A172 (cell line): ENCODE data around the gene CNNM4. TPM values are rescaled to one million over a fixed set of nuclear protein-coding genes. Genes with fewer than 3 reads are reported as not detected.

Experiments
- DNase-seq: peaks from one replicate; pipeline ENCODE4 v3.0.0-alpha.2; 2015; ENCODE audit warnings: low spot score
- total RNA-seq: library from RNA; depleted of rRNA; stranded (reverse); fragments of >200 nt; shearing (Covaris generic); gene quantifications from 2 replicates; pipeline ENCODE4 v1.2.3, GENCODE V29; 2014

Gene CNNM4
- total RNA-seq, 1 experiment from 2014 or later, result 4.4 TPM

DNA sequence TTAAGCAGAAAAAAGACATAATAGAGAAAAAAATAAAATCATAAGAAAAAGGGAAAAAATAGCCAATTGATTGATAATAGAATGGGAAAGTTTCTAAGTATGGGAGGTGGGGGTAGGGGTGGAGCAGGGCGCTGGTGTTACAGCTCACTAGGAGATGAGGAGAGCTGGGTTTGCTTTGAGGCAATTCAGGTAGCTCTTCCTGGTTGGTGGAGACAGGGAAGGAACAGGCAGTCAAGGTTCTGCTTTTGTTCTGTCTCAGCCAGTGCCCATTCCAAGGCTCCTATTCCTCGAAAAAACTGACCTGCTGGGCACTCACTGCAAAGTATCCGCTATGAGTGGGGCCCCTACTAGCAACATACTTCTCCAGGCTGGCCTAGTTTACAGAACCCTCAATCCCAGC lies 1.7 kb upstream of the CNNM4 start:
- no peak for DNase-seq

DNA sequence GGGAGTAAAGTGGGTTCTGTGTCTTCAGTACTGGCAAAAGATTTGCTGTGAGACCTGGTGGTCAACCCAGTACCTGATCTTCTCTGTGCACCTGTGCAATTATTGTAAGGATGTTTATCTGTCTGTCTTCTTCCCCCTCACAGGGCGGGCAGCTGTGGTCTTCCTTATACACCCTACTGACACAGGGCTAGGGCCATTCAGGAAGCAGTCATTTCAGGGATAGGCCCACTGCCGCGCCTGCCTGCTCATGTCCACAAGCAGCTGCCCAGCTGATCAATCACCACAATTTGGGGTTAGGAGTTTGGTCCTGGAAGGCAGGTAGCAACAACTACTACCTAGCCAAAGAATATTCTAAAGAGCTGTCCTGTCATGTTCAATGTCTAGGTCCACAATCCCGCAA lies 1.2 kb upstream of the CNNM4 start:
- DNase-seq, result no peak

DNA sequence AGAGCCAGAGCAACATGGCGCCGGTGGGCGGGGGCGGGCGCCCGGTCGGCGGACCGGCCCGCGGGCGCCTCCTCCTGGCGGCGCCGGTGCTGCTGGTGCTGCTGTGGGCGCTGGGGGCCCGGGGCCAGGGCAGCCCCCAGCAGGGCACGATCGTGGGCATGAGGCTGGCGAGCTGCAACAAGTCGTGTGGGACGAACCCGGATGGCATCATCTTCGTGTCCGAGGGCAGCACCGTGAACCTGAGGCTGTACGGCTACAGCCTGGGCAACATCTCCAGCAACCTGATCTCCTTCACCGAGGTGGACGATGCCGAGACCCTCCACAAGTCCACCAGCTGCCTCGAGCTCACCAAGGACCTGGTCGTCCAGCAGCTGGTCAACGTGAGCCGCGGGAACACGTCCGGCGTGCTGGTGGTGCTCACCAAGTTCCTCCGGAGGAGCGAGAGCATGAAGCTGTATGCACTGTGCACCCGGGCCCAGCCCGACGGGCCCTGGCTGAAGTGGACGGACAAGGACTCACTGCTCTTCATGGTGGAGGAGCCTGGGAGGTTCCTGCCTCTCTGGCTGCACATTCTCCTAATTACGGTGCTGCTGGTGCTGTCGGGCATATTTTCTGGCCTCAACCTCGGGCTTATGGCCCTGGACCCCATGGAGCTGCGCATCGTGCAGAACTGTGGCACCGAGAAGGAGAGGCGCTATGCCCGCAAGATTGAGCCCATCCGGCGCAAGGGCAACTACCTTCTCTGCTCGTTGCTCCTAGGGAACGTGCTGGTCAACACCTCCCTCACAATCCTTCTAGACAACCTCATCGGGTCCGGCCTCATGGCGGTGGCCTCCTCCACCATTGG lies 507 bp downstream of the CNNM4 start:
- no peak for DNase-seq

DNA sequence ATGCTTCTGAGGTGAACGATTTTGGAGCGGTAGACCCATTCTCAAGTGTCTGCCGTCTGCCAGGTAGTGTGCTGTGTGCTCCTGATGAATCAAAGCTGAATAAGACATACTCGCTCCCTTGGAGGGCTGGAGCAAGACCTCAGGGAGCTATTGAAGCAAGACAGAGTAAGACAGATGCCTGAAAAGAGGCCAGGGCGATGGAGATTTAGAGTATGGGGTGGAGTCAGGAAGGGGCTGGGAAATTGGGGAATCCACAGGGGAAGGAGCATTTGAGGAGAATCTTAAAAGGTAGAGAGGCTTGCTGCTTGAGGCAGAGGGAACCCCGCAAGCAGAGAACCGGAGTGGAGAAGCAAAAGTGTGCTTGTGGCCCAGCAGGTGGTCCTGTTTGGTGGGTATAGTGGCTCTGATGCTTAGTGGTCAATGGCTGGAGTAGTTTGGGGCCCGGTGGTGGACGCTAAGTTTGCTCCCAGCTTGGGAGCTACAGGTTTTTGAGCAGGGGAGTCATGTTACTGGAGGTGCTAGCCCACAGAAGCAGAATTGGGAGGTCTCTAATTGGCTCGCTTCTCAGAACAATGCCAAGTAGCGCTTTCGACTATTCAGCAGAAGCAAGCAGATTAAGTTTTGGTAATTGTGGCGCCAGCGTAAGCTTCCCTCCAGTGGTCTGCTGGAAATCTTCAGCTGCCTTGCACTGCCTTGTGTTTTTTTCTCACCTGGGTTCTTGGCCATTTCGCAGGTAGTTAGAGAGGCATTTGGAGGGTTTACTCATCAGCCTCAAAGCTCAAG lies 2.0 kb downstream of the CNNM4 start:
- DNase-seq, result no peak

DNA sequence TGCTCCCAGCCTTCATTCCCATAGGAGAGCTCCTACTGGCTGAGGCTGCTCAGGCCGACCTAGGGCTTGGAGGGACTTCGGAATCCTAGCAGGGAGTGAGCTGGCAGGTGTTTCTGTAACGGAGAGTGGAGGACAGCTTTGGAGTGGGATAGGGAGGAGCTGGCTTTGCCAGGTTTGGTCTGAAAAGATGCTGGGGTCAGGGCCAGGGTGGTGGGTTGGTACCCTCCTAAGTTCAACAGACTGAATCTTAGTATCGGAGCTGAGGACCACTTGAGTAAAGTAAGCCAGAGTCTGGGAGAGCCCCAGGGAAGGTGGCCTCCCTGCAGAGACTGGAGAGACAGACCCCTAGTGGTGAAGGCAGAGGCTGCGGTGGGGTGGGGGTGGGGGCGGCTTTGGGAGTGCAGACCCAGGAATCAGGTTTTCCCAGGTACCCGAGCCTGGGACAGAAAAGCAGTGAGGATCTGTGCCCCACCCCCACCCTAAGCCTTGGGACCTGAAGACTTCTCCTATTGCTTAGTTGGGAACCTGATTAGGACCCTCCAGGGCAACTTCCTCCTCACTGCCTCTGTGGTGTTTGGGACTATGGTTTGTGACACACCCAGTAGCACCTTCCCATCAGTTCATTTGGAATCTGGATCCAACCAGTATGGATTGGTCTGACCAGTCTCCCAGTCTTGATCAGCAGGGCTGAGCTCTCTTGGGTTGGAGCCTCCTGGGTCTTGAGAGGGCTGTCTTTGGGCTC lies 3.0 kb downstream of the CNNM4 start:
- DNase-seq, result peak; percentile 19

DNA sequence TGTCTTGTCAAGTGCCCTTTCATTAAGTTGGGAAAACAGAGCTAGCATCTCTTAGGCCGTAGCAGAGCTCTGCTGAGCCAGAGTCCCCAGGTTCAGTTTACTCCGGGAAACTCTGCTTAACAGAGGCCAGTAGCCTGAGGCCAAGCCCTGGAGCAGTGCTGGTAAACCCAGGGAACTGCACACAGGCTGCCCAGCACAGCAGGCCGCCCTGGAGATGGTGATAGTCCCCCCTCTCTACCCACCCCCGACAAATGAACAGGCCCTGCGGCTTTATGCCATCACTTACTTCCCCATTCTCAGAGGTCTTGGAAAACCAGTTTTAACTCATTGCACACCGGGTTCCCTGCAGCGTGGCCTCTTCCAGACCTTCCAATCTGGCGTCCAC lies 3.5 kb downstream of the CNNM4 start:
- DNase-seq, result no peak

DNA sequence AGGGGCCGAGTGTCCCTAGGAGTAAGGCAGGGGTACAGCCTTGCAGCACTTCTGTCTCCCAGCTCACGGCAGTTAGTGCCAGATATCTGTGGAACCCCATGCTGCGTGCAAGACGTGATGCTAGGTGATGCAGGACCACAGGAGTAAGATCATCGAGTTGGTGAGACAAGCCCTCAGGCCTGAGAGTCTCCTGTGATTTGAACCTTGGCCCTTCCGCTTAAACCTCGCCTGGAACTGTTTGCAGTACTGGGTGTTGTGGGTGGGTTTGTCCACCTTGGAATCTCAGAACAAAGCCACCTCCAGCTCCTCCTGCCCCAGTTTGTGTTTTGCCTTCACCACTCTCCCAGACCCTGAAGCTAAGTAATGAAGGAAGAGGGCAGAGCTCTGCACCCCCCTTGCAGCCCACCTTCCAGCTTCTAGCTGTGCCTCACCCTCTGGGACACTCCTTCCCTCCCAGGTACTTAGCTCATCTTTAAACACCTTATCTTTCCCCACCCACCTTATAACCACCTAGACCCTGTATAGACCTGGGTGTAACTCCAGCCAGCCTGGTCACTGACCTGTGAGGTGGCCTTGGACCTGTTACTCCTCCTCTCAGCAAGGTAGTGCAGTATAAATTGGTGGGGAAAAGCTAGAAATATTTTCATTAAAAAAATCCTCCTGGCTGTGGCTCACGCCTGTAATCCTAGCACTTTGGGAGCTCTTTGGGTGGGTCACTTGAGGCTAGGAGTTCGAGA lies 6.6 kb downstream of the CNNM4 start:
- no peak for DNase-seq

DNA sequence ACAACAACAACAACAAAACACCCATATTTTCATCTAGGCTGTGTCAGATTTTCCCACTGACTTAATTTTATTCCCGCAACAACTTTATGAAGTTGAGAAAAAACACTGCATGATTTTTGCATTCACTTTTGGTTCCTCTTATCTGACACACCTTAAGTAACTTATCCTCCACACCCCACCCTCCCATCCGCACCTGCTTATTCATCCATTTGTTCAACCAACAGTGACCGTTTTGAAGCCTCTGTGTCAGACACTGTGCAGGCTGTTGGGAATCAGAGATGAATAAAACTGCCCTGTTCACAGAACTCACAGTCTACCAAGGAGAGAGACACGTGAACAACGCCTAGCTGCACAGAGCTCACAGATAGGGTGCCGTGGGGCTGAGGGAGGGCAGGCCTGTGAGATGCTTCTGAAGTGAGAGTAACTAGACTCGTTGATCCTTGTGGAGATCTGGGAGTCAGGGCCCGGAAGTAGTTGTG lies 7.4 kb downstream of the CNNM4 start:
- DNase-seq, result no peak

DNA sequence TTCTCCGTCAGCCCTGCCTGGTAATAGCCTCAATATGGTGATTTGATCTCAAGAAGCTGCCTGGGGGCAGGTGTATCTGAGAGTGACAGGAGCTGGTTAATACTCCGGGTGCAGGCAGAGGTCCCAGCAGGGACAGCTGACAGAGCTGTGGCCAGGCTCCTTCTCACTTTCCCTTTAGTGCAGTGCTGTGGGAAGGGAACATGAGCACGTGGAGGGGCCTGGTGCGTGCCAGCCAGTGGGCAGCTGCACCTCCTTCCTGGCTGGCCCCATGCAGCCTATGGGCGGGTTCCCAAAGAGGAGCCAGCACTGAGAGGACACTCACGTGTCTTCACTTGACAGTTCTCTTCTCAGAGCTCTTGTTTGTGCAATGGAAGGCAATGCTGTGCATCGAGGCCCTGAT lies 9.1 kb downstream of the CNNM4 start:
- DNase-seq, result no peak

DNA sequence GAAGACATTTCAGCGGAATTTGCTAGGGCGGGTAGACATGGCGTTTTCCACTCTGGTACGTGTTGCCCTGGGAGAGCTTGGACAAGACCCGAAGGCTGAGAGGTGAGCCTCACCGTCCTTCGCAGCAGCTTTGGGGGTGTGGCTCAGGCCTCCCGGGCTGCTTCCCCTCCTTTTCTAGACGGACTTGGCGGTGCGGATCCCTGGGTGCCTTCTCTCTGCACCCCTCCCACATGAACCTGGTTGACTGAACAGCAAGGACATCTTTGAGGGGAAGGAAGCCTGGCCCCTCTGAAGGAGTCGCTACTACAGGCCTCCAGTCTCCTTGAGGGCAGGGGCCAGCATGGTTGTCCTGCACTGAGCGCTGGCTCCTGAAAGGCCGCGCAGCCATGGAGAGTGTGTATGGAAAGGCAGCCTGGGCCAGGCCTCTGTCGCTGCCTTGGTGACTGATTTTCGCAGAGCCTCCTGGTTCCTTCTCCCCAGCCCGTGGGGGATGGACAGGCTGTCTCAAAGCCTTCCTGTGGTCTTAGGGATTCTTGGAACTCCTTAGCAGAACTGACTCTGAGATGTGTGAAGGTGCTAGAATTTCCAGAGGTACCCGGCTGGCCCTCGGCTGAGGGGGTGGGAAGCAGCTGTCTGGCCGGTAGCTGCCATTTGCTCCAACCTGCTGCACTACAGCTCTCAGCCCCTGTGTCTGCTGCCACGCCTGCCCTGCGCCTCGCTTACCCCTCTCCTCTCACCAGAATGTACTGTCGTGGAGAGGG lies 9.9 kb downstream of the CNNM4 start:
- DNase-seq, result no peak

DNA sequence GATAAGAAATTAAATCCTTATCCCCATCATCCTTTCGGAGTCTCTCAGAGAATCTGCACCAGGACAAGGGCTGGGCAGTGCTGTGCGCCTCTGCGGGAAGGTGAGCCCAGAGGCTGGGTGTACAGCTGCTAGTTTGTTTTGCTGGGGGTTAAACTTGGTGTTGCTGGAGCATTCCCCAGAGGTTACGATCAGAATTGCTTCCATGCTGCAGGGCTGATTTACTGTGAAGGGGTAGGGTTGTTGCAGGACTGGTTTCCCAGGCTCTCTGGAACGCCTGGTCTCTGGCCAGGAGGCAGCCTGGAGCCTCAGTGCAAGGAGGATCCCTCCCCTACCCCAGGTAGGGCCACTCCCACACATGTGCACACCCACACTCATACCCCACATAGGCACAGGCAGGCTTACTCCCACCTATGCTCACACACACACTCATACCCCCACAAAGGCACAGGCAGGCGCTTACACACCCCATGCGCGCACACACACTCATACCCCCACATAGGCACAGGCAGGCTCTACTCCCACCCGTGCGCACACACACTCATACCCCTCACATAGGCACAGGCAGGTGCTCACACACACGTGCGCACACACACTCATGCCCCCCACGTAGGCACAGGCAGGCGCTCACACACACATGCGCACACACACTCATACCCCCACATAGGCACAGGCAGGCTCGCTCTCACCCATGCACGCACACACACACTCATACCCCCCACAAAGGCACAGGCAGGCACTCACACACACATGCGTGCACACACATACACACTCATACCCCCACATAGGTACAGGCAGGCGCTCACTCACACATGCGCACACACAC lies 11.3 kb downstream of the CNNM4 start:
- DNase-seq, result no peak

DNA sequence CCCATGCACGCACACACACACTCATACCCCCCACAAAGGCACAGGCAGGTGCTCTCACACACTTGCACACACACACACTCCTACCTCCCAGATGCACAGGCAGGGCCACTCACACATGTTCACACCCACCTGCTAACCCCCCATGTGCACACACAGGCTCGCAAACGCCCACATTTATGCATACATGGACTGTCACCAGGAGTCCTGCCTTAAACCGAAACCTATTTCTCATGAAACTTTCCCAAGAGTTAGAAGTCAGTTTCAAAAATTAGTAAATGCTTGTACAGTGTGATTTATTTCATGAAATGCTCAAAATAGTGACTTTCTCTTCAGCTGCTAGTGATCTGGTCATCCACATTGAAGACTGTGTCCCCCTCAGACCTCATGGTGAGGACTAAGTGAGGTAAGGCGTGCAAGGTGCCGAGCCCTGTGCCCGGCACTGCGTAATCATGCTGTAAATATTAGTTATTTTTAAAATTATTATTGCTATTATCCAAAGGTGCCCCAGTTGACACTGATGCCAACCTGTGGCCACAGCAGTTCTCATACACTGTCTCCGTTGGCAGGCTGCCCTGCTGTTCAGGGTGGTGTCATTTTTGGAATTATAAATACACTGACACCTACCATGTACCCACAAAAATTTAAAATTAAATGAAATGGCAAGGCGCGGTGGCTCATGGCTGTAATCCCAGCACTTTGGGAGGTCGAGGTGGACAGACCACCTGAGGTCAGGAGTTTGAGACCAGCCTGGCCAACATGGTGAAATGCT lies 12.4 kb downstream of the CNNM4 start:
- DNase-seq, result no peak

DNA sequence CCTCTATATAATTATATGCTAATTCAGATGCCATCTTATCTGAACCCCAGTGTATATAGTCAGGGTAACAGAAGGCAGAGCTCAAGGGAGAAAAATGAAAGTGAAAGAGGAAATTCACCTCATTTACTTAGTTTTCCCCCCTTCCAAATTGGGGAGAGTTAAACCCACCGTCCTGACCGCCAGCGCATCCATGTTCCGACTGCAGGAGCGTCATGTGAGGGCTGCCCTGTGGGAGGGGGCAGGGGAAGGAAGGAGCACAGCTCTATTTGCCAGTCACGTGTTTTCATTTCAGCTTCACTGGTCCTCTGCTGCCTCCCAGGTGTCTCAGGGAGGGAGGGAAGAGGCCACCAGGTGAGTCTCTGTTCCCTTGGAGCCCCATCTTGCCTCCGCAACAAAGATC lies 13.2 kb downstream of the CNNM4 start:
- no peak for DNase-seq

DNA sequence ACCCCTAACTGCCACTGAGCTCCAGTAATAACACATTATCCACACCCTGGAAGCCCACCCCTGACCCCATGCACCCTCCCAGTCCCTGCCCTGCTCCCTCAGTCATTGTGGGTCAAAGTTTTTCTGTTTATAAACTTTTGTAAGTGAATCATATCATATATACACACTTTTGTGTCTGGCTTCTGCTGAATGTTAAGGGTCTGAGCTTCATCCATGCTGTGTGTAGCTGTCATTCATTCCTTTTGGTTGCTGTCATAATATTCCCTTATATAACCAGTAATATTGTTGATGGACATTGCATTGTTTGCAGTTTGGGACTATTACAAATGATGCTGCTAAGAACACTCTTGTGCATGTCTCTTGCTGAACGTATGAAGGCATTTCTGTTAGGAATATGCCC lies 14.5 kb downstream of the CNNM4 start:
- no peak for DNase-seq

DNA sequence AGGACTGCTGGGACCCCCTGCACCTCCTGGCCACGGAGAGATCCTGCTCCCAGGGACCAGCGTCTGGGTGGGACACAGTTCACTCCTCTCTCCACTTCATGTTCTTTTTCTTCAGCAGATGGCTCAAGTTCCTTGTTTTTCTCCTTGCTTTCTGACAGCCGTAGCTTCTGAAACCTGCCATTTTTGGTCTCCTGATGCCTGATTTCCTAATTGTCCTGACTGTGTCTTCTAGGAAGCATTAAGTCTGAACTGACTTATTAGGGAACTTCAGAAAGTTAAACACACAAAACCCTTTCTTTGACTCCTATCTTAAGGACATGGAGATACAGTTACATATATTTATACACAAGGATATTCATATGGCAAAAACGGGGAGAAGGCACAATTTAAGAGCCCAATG lies 22.7 kb downstream of the CNNM4 start:
- DNase-seq, result no peak

DNA sequence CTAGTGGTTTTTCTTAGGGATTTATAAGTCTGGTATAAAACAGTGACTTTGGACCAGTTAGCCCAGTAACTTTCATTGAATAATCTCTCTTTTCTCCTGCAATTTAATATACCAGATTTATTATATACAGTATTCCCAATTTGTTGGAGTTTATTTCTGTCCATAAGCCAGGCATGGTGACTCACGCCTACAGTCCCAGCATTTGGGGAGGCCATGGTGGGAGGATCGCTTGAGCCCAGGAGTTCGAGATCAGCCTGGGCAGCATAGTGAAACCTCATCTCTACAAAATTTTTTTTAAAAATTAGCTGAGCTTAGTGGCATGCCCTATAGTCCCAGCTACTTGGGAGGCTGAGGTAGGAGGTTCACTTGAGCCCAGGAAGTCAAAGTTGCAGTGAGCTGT lies 26.7 kb downstream of the CNNM4 start:
- DNase-seq, result no peak

DNA sequence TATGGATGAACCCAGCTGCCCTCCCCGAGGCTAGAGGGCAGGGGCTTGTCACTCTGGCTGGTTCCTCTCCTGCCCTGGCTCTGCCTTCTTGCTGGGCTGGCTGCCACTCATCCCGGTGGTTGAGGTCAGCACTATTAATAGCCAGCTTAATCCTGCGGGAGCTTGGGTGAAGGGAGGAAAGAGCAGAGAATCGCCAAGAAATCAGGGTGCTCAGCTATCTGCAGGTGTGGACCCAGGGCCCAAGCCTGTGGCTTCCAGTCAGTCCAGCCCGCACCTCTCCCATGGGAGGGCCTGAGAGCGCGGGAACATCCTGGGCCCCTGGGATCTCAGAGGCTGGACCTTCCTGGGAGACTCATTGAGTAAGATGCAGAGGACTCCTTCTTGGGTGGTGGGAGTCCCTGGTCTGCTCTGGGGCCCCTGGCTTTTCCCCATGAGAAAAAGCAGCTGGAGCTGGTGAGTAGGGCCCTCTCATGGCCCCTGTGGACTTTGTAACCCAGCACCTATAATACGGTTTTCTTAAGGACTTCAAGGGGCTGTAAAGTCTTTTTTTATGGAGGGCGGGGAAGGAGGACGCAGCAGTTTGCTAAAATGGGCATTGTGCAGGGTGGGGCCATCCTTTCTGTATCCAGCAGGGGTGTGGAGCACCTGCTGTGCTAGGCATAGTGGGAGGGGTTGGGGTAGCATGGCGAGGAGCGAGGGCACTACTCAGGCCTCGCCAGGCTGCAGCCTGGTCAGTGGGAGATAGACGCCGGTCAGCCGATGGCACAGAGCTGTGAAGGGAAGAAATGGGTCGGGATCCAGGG lies 27.9 kb downstream of the CNNM4 start:
- peak; percentile 66 for DNase-seq

DNA sequence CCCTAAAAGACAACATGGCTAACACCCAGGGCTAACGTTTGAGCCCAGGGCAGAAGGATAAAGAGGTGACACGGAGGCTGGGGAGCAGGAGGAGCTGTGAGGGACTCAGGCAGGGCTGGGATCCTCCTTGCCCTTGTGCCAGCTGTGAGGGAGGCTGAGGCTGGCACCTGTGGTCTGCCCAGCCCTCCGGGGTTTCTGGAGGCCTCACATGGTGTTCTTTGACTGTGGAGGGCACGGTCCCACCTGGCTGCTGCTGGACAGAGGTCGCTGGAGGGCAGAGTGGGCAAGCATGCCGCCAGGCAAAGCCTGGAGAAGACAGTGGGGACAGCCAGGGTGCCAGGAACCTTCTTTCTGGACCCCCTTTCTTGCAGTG lies 28.5 kb downstream of the CNNM4 start:
- DNase-seq, result no peak
